Dermis microvascular lymphatic vessel endothelial cell (primary cell): Measurements from ENCODE around the gene CASZ1. TPM values are rescaled to one million over a fixed set of nuclear protein-coding genes. Genes with fewer than 3 reads are reported as not detected.

ENCODE experiments used
- DNase-seq, 2 donors: peaks; one replicate each; pipeline versions ENCODE4 v3.0.0 to v3.0.0-alpha.2; 2010; ENCODE audit warnings: low read depth in 2 of 2
- total RNA-seq: library from RNA; depleted of rRNA; stranded (reverse); fragments of >200 nt; gene quantifications from 2 replicates; pipeline ENCODE4 v1.2.1, GENCODE V29; 2014

Gene CASZ1
- total RNA-seq: 1.4 and 2.3 TPM in 2 replicates

GRCh38 chr1:10796029-10796944 is at the start of gene CASZ1:
TSS of gene CASZ1 (minus strand) at chr1:10796646. CDS start at chr1:10693889, 102,757 bp downstream.
- peak; percentile 87 to 88 for DNase-seq

GRCh38 chr1:10843697-10844096 is 47.3 kb upstream of the CASZ1 start:
- no peak for DNase-seq

- no peak for DNase-seq
Measured at GRCh38 chr1:10841118-10841517, 44.7 kb upstream of the CASZ1 start.

GRCh38 chr1:10839188-10839770 is 42.8 kb upstream of the CASZ1 start:
- no peak for DNase-seq

- no peak for DNase-seq
Measured at GRCh38 chr1:10838541-10838940, 42.1 kb upstream of the CASZ1 start.

DNA sequence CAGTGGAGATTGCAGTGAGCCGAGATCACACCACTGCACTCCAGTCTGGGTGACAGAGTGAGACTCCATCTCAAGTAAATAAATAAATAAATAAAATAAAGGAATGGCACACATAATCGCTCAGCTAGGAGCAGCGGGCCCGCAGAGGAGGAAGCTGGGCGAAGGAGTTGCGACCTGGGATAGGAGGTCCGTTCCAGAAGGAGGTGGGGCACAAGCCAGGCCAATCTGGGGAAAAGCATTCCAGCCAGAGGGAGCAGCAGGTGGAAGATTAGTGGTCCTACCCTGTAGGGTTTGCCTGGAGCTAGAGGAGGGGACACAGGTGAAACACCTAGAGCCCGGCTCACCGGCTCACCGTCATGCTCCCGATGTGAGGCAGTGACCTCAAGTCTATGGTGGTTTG is 40.3 kb upstream of the CASZ1 start:
- DNase-seq: no peak

DNA sequence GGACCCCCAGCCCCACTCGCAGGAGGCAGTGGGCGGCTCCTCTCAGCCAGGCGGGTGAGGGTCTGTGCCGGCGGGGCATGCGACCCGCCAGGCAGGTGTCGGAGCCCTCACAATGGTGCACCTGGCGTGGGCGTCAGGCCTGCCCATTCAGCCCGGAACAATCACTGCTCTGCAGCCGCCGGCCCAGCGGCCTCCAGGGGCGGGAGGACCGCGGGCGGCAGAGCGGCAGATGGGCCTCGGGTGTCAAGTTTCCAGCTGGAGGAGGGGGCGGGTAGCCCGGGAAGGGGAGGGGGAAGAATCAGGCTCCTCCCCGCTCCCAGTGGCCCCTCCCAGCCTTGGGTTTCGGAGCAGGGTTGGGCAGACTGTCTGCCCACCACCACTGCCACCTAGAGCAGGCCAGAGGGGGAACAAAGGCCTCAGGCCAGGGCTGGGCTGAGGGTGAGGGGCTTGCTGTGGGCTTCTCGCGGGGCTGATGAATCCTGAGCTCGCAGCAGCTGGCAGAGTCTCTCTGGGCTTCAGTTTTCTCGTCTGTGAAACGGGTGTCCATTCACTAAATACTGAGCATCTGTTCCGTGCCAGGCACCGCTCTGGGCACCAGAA is 39.5 kb upstream of the CASZ1 start:
- peak; percentile 24 to 55 for DNase-seq

GRCh38 chr1:10835421-10835820 is 39.0 kb upstream of the CASZ1 start:
- no peak for DNase-seq

DNA sequence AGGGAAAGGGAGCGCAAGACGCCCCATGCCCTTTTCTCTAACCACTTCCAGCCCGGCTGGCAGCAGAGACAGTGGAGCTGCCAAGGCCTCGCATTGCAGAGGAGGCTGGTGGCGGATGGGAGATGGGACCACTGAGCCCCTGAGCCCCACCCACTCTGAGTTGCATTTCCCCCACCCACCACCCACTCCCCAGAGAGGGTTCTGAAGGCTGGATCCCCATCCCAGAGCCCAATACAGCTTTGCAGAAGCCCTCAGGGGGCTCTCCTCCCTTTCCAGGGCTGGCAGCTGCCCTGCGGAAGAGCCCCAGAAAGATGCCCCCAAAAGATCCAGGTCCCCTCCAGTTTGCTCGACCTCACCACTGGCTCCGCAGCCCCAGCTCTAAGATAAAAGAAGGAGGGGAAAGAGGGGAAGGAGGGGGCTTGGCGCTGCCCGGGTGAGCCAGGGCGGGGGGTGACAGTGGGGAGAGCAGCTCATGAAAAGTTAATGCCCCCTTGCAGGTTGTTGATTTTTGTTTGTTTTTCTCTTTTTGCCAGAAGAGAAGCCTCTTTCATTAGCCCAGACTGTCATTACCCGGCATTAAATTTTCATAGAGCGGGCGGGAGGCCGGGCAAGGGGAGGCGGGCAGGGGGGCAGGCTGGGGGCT is 38.4 kb upstream of the CASZ1 start:
- DNase-seq: no peak

GRCh38 chr1:10833630-10834557 is 37.4 kb upstream of the CASZ1 start:
- no peak for DNase-seq

- no peak for DNase-seq
Measured at GRCh38 chr1:10832703-10833102, 36.3 kb upstream of the CASZ1 start.

GRCh38 chr1:10830961-10831668 is 34.7 kb upstream of the CASZ1 start:
- no peak for DNase-seq

GRCh38 chr1:10829965-10830515 is 33.6 kb upstream of the CASZ1 start:
- DNase-seq: no peak

DNA sequence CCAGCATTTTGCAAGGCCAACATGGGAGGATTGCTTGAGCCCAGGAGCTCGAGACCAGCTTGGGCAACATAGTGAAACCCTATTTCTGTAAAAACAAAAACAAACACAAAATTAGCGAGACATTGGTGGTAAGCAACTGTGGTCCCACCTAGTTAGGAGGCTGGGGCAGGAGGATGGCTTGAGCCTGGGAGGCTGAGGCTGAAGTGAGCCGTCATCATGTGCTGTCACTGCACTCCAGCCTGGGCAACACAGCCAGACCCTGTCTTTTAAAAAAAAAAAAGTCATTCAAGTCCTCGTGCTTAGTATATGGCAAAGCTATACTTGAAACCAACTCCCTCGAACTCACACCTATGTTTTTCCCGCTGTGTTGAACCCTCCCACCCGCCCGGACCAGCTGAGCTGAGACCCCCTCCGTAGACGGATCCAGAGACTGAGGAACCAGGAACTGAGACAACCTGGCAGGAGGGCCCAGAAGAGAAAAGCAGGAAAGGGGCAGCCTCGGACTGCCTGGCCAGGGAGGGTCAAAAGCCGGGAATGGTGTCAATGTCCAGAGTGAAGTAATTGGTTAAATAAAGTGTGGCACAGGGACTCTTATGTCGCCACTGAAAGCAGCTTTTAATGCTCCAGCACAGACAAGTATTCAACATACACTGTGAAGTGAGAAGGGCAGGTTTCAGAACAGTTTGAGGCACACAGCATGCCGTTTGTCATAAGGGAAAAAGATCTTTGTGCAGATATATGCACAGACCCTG is 32.8 kb upstream of the CASZ1 start:
- no peak for DNase-seq

GRCh38 chr1:10827377-10828333 is 31.2 kb upstream of the CASZ1 start:
- DNase-seq: no peak

DNA sequence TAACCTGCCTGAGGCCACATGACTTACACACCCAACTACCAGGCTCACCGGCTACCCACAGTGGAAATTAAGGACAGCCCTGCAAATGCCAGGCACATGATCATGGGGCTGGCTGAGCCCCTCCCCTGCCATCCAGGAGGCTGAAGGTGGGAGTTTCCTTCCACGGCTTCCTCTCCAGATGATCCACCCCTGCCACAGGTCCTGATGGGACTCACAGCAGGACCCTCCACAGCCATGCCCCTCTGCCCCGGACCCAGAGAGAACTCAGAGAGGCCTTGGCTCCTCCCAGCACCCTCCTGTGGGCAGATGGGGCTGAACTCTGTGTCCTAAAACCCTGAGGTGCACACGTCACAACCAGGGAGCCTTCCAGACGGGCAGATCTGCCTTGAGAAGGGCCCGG is 29.1 kb upstream of the CASZ1 start:
- no peak for DNase-seq

GRCh38 chr1:10824821-10825540 is 28.5 kb upstream of the CASZ1 start:
- peak in 1 of 2 donors; percentile 52 for DNase-seq
